GM10847 (cell line): ENCODE results near the gene DCLRE1A.
A peak's percentile ranks its signal among the peaks of the same experiment; 100 is the strongest.

ENCODE experiments used
- POLR2A ChIP-seq: IDR thresholded peaks from 2 replicates; pipeline ENCODE4 v1.6.1; 2011; ENCODE audit not compliant: insufficient read length; ENCODE audit errors: extremely low read depth

The DCLRE1A gene

DNA sequence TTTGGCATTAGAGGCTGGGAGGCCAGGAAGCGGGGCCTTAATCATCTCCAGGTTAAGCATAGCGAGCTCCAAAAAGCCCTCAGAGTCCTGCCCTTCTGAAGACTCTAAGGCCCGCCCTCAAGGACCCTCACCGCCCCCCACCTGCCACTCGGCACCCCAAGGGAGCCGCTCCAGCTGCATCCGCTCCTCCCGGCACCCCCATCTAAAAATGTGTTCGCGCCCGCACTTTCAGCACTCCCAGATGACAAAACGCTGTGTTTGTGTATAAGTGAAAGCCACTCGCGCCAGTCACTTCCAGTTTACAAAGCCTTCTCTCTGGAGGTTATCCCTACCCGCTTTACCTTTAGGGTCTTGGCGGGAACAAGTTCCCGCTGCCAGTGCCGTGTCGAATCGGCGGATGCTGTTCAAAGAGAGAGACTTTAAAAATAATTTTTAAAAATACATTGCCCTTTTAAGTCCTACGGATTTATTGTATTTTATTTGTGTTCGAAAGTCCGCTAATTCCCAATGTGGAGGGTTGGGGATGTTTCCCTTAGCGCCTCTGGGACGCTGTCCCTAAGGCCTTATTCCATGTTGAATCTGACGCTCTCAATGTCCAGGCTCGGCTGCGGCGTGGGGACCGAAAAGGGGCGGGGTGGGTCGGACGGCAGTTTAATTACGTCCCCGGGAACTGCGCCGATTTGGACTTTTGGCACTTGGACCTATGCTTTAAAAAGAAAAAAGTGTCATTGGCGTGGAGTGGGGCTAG lies at the start of gene DCLRE1A, which contains the start of gene NHLRC2:
Gene DCLRE1A, minus strand, starts transcription at position 70 of the 748 bp plus-strand sequence. CDS start 900 bp downstream, outside the sequence.
Gene NHLRC2, plus strand, starts transcription at position 649 of the 748 bp plus-strand sequence. CDS start 212 bp downstream, outside the sequence.
- peak; percentile 36 for TF ChIP-seq POLR2A

DNA sequence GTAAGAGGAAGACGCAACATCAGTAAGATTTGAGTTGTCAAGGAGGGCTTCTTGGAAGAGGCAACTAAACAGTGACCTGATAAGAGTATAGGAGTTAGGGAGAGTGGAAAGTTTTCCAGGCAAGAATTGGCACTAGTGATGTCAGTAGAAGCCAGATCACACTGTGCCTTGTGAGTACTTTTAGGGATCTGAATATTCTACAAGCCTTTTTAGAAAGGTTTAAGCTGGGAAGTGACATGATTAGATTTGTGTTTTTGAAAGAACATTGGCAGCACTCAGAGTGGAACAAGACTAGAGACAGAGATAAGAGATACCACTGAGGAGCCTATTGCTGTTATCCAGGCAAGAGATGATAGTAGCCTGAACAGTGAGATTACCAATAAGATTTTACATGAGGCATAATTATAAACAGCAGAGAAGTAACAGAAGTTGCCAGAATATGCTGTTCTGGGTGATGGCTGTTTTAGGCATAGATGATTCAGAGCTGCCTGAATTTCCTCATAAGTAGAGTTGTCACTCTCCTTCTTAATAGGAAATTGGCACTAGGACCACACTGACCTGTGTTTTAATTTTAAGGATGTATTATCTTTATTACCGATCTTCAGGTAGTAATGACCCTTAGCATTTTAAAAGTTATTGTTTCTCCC lies 46.2 kb upstream of the DCLRE1A start:
- no peak for TF ChIP-seq POLR2A

DNA sequence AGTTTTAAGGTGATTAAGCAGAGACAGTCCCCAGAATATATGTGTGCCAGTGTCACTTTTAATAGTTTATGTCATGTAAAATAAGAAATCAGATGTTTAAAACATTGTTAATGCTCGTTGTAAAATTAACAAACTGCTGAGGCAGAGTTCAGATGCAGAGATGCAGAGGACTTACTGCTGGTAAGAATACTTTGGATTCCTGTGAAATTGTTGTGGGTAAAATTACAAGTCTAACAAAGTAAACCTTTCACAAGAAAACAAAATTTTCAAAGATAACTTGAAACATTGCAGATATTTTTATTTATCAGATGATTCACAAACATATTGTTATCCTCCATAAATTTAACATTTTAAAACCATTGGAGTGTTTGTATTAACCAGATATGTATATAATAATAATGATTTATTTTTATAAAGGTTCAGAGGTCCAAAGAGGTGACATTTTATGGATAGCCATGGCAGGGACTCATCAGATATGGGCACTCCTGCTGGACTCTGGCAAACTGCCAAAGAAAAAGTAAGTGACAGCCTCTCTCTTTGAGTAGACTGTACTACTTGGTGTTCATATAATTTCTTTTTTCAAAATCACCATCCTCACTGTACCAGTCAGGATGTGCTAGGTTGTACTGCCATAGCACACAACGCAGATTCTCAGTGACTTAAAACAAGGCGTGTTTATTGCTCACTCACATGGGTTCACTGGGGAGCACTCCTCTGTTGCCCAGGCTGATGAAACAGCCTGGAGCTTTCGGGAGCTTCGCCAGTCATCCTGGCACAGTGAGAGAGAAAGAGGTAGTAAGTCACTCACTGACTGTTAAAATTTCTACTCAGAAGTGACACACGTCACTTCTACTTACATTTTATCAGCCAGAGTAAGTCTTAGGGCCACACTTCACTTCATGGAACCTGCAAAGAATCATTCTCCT lies 44.1 kb upstream of the DCLRE1A start:
- TF ChIP-seq POLR2A: no peak

DNA sequence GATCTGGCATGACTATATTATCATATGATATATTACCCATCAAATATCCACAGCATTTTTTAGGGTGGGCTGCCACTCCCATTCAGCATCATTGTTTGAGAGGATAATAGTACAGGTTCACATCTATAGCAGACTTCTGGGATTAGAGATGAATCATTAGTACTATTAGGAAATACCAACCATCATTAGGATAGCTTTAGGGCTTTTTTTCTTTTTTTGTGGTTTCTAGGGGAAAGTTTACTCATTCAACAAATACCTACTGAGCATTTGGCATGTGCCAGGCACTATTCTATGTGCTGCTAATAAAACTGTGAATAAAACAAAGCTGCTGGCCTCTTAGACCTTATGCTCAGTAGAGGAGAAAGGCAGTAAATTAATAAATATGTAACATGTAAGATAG lies 41.1 kb upstream of the DCLRE1A start:
- no peak for TF ChIP-seq POLR2A

DNA sequence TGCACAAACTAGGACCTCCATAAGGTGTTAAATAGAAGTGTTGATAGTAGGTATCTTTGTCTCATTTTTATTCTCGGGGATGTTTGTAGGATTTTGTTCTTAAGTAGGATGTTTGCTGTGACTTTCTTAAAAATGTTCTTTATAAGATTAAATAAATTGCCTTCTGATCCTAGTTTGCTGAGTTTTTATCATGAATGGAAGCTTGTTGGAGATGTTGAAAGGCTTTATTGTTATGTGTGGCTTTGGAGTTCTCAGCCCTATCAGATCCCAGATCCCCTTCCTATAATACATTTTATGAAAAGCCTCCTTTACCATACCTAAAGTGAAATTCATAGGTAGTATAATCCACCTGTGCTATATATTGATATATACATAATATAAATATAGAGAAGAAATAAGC lies 40.7 kb upstream of the DCLRE1A start:
- TF ChIP-seq POLR2A: no peak

DNA sequence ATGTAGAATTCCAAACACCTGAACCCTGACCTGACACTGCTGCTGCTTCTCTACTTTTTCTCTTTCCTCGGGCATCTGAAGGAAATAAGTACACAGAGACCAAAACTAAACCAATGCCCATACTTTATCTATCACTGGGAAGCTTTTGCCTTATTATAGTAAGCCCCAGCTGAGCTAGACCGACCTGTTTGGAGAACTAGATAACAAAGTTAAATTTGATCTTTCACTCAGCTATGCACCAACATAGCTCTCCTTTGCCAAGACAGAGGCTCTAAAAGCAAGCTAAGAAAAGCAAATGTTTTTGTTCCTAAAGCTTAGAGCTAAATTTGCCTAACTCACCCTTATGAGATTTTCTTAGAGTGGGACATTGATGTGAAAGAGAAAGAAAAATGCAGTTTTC lies 39.7 kb upstream of the DCLRE1A start:
- TF ChIP-seq POLR2A: no peak

DNA sequence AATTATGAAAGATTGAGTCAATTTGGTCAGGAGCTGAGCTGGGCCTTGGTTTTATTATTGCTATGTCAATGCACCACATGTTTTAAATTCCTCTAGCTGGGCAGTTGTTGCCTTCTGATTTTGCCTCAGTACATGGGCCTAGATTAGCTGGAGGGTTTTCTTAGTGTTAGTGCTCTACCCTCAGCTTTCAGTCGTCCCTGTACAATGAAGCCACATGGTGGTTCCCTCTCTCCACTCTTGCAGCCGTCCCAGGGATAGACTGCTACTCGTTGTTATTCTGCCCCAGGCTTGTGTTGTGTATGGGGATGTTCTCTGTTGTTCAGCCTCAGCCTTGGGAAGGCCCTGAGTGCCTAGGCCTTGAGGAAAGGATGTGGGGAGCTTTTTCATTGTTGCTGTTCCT lies 37.6 kb upstream of the DCLRE1A start:
- no peak for TF ChIP-seq POLR2A

DNA sequence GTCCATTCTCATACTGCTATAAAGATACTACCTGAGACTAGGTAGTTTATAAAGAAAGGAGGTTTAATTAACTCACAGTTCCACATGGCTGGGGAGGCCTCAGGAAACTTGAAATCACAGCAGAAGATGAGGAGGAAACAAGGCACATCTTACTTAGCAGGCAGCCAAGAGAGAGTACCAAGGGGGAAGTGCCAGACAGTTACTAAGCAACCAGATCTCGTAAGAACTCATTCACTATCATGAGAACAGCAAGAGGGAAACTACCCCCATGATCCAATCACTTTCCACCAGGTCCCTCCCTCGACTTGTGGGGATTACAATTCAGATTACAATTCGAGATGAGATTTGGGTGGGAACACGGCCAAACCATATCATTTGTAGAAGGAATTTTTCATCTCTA lies 36.9 kb upstream of the DCLRE1A start:
- TF ChIP-seq POLR2A: no peak

DNA sequence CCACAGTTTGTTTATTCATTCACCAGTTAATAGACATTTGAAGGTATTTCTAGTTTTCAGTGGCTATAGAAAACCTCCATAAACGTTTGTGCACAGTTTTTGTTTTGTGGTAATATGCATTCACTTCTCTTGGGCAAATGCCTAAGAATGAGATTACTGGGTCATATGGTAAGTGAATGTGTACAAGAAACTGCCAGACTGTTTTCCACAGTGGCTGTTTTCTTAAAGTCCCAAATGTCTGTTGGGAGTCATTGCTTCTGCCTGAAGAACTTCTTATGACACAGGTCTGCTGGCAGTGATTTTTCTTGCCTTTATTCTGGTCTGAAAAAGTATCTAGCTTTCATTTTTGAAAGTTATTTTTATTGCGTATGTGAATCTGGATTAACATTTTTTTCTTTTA lies 36.0 kb upstream of the DCLRE1A start:
- no peak for TF ChIP-seq POLR2A

DNA sequence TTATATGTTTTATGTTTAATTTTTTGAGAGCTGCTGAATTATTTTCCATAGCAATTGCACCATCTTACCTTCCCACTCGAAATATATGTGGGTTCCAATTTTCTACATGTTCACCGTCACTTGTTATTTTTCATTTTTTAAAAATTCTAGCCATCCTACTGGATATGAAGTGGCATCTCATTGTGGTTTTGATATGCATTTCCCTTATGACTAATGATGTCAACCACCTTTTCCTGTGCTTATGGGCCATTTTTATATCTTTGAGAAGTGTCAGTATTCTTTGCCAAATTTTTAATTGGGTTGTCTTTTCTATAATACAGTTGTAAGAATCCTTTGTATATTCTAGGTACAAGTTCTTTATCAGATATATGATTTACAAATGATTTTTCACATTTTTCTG lies 28.4 kb upstream of the DCLRE1A start:
- TF ChIP-seq POLR2A: no peak

DNA sequence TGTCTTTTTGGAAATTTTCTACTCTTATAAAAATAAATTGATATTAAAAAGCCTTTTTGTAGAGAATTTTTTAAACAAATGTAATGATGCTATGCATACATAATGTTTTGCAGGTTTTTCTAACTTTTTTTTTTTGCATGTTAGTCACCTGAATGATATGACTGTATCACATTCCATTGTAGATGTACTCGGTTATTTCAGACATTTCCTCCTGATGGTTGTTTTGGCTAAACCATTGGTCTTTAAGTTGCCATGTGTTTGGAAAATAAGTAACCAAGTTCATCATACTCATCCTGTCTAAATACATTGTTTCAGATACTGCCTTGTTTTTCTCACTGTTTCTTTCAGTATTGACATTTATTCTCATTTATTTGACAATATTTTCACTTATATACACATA lies 26.4 kb upstream of the DCLRE1A start:
- no peak for TF ChIP-seq POLR2A

DNA sequence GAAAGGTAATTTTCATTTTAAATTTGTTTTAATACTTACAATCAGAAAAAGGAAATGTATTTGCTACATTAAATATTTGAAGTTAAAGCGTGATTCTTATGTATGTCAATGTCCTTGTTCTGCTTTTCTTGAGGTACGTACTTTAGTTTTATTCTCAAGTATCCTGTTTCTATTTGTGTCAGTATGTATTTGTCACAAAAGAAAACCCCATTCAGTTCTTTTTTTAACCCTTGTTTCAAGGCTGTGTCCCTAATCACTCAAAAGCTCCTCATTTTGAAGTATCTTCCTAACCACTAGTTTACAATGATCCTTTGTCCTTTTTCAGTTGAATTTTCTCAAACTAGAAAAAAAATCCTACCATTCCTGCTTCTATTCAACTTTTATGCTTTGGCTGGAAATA lies 25.8 kb upstream of the DCLRE1A start:
- TF ChIP-seq POLR2A: no peak

DNA sequence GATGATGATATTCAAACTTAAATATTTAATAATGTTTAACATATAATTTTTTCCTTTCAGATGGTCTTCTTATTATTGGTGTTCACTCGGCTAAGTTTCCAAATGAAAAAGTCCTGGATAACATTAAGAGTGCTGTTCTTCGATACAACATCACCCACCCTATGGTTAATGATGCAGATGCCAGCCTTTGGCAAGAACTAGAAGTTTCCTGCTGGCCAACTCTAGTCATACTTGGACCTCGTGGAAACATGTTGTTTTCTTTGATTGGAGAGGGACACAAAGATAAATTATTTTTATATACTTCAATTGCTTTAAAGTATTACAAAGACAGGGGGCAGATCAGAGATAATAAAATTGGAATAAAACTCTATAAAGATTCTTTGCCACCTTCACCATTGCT lies 22.6 kb upstream of the DCLRE1A start:
- no peak for TF ChIP-seq POLR2A

DNA sequence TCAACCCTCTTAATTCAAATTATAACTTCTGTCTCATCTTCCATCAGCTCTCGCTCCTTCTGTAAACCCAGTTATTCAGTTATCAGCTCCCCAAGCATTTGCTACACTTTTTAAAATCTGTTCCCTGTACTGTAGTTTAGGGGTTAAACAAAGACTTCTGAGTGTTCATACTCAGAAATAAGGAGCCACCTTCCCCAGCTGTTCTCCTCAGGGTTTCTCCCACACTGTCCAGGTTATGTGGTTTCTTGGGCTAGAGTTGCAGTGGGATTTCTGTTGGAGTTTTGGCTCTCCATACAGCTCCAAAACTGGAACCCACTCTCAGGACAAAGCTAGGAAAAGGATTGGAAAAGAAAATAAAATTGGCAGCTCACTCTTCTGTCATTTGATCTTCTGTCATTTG lies 21.3 kb upstream of the DCLRE1A start:
- no peak for TF ChIP-seq POLR2A
